CD4-positive, alpha-beta T cell (primary cell): Measurements from ENCODE around the gene FN1. TPM values are rescaled to one million over a fixed set of nuclear protein-coding genes. Genes with fewer than 3 reads are reported as not detected.
"Not testable (repeated sequence)": the region's sequence is repeated elsewhere in the genome, so short reads cannot be mapped to it uniquely, and the experiment has no call there.

Experiments used
- ATAC-seq: fragments of 200-7000 bp; cut with Tn5 transposase; one replicate; pipeline ENCODE4 v1.10.0; 2022; ENCODE audit warnings: mild to moderate bottlenecking; ENCODE audit not compliant: poor library complexity
- CTCF ChIA-PET: fragments of 350-600 bp; sonication (Branson Sonifier 250); formaldehyde crosslinking; loops from one replicate; lab custom pipeline; 2021; ENCODE audit warnings: antibody characterized with exemption, inconsistent platforms; lab: Charles Lee
- POLR2A ChIA-PET: fragments of 350-600 bp; sonication (Branson Sonifier 250); formaldehyde crosslinking; loops from one replicate; lab custom pipeline; 2021; ENCODE audit warnings: antibody characterized with exemption, inconsistent platforms; lab: Charles Lee
- DNase-seq, 14 experiments: peaks; one replicate each; pipeline ENCODE4 v3.0.0-alpha.2; 2013 to 2020; ENCODE audit warnings: mixed read lengths in 2 of 14
- H3K27ac ChIP-seq, 2 donors: one replicate each; pipeline versions ENCODE4 v1.5.1 to v1.7.0; 2013; ENCODE audit warnings: low read length in 2 of 2, low read depth in 1 of 2, mild to moderate bottlenecking in 1 of 2
- H3K27me3 ChIP-seq, 2 experiments: 1 replicate in 1 of 2; 2 replicates in 1 of 2; pipeline versions ENCODE4 v1.6.1 to v1.7.0; 2013; ENCODE audit warnings: low read length in 2 of 2, control low read depth in 1 of 2, mild to moderate bottlenecking in 1 of 2, moderate library complexity in 1 of 2; ENCODE audit not compliant: insufficient read depth in 2 of 2, control insufficient read depth in 1 of 2
- H3K36me3 ChIP-seq: one replicate; pipeline ENCODE4 v1.6.1; 2013; ENCODE audit warnings: low read length, control low read depth; ENCODE audit not compliant: insufficient read depth
- H3K4me1 ChIP-seq: one replicate; pipeline ENCODE4 v1.6.1; 2013; ENCODE audit warnings: low read length, control low read depth; ENCODE audit not compliant: insufficient read depth
- H3K4me3 ChIP-seq: one replicate; pipeline ENCODE4 v1.5.1; 2013; ENCODE audit warnings: mild to moderate bottlenecking, low read length, moderate library complexity
- H3K9me3 ChIP-seq, 2 experiments: 1 replicate in 1 of 2; 2 replicates in 1 of 2; pipeline versions ENCODE4 v1.6.1 to v1.7.0; 2013; ENCODE audit warnings: low read length in 2 of 2, mild to moderate bottlenecking in 2 of 2, control low read depth in 1 of 2, moderate library complexity in 1 of 2; ENCODE audit not compliant: control insufficient read depth in 1 of 2, insufficient read depth in 1 of 2
- H3K27ac Mint-ChIP-seq: one replicate; pipeline ENCODE4 v1.8.0; 2020; ENCODE audit warnings: mixed read lengths
- H3K27me3 Mint-ChIP-seq: one replicate; pipeline ENCODE4 v1.8.0; 2021; ENCODE audit warnings: mixed read lengths
- H3K36me3 Mint-ChIP-seq: one replicate; pipeline ENCODE4 v1.8.0; 2021; ENCODE audit warnings: low read depth, mixed read lengths
- H3K4me1 Mint-ChIP-seq: one replicate; pipeline ENCODE4 v1.8.0; 2021; ENCODE audit warnings: low read depth, mixed read lengths
- H3K4me3 Mint-ChIP-seq: one replicate; pipeline ENCODE4 v1.8.0; 2020; ENCODE audit warnings: mild to moderate bottlenecking, mixed read lengths
- H3K9me3 Mint-ChIP-seq: one replicate; pipeline ENCODE4 v1.8.0; 2020; ENCODE audit warnings: mixed read lengths
- CTCF ChIP-seq: fragments of 200-600 bp; IDR thresholded peaks from one replicate; pipeline ENCODE4 v1.8.0; 2022; ENCODE audit warnings: antibody characterized with exemption, mild to moderate bottlenecking
- intact Hi-C, 2 experiments: fragments of 100-400 bp; cut with DNase I in 1 of 2; cut with micrococcal nuclease in 1 of 2; formaldehyde crosslinking; loops; one replicate each; pipeline versions ENCODE4 v1.15.1 to v1.9.0; 2023 to 2025; cut with DNase I, micrococcal nuclease
- total RNA-seq, 174 experiments: library from RNA in 2 of 174; stranded (reverse) in 2 of 174; gene quantifications; one replicate each; pipeline ENCODE4 v1.2.3 and lab custom pipeline; 2021 to 2026

The FN1 gene
- total RNA-seq, 2 experiments from 2014 or later = 0.41 to 0.61 TPM

DNA sequence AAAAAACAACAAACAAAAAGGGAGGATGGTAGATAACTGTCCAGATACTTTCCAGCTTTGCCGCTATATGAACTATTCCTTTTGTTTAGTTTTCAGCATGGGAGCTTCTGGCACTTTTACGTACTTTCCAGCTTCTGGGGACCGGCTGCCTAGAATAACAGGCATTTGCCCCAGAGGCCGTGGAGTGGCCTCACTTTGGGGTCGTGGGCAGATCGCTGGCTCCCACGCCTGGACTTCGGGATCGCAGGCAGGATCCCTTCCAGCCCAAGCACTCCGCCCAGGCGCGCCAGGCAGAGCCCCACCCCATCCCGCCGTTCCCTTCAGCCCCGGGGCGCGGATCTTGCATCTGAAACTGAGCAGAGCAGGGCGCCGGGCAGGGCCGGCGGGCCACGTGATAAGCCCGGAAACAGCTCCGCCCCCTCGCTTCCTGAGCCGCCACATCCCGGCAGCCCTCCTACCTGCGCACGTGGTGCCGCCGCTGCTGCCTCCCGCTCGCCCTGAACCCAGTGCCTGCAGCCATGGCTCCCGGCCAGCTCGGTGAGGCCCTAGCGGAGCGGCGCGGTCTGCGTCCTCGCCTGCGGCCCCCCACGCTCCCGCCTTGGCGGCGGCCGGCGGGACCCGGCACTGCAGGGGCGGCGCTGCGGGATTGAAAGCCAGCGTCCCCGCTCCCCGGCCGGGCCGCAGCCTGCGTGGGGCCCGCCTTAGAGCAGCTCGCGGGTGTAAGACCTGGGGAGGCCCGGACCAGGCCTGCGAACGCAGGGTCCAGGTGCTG is 124.1 kb downstream of the FN1 start, which contains the start of gene ATIC:
ATIC (plus strand) TSS at position 435 of the 772 bp plus-strand sequence; CDS start at position 519, 84 bp downstream.
- intact Hi-C loops = loop anchor here in 1 of 2 experiments (2.0 to 5.0 kb wide), 3 partner anchors 501 to 1185 kb away; partner anchors contain the start of genes RPL37A and SMARCAL1
- H3K27ac ChIP-seq = peak within 1 kb of the TSS; percentile 21 to 56
- DNase-seq (peak; percentile 73 to 93 (median 86)), ATAC-seq (peak; percentile 96)
- peak within 1 kb of the TSS; percentile 76 for H3K4me3 ChIP-seq
- Mint-ChIP-seq H3K9me3 (no peaks in the 10 kb centered on the region), H3K4me1 (peaks cover 38% of the 10 kb centered on the region), H3K36me3 (peaks cover 39% of the 10 kb centered on the region), H3K4me3 (peak within 1 kb of the TSS; percentile 96), H3K27ac (peak within 1 kb of the TSS; percentile 92), H3K27me3 (no peaks in the 10 kb centered on the region)
- H3K36me3 ChIP-seq = peaks cover 14% of the 10 kb centered on the region
- H3K27me3 ChIP-seq = no peaks in the 10 kb centered on the region
- H3K9me3 ChIP-seq = no peaks in the 10 kb centered on the region
- ChIA-PET CTCF (interaction anchor here (1.6 kb wide), 1 partner anchor 42 kb away, joined by 5 read pairs; no protein-coding TSS in a partner anchor), POLR2A (interaction anchor here (0.5 to 1.9 kb wide), 11 partner anchors 9 to 1187 kb away, joined by 3 to 9 read pairs (median 3); partner anchors contain the start of genes BARD1 and RPL37A)
- peaks cover 26% of the 10 kb centered on the region for H3K4me1 ChIP-seq
- no peak for TF ChIP-seq CTCF

- Mint-ChIP-seq H3K36me3 (peaks cover 34% of the 10 kb centered on the region), H3K4me1 (peaks cover 36% of the 10 kb centered on the region), H3K27ac (peak overlapping the region; percentile 92), H3K4me3 (peak overlapping the region; percentile 91)
- intact Hi-C loops = loop anchor here in 1 of 2 experiments (5.0 kb wide), 2 partner anchors 1101 to 1186 kb away; partner anchors contain the start of genes RPL37A and SMARCAL1
- ChIA-PET CTCF (interaction anchor here (1.6 kb wide), 1 partner anchor 41 kb away, joined by 5 read pairs; no protein-coding TSS in a partner anchor), POLR2A (interaction anchor here (0.7 to 1.6 kb wide), 6 partner anchors 20 to 1187 kb away, joined by 3 to 5 read pairs (median 4); partner anchors contain the start of genes BARD1 and RPL37A)
- peak; percentile 15 for ATAC-seq
- not testable (repeated sequence) for H3K27me3 Mint-ChIP-seq, H3K9me3 ChIP-seq, H3K9me3 Mint-ChIP-seq, H3K27me3 ChIP-seq
- Histone ChIP-seq H3K27ac (peak overlapping the region in 1 of 2 donors; percentile 56), H3K4me3 (peak overlapping the region; percentile 76), H3K36me3 (peaks cover 13% of the 10 kb centered on the region), H3K4me1 (peaks cover 26% of the 10 kb centered on the region)
- peak in 5 of 14 experiments; percentile 3 to 46 (median 19) for DNase-seq
Observed at GRCh38 chr2:215311259-215311624, 124.6 kb downstream of the FN1 start.

Other genes starting within 250 kb of the FN1 start
- 10 to 100 TPM; 40.5 to 43.3 TPM for gene ATIC, start 124.0 kb downstream of the FN1 start, total RNA-seq